Smooth muscle cell (in vitro differentiated cells): ENCODE results near the gene S1PR1. TPM values are rescaled to one million over a fixed set of nuclear protein-coding genes. Genes with fewer than 3 reads are reported as not detected.

ENCODE experiments used
- DNase-seq: peaks from one replicate; lab custom pipeline; 2025; ENCODE audit not compliant: unreplicated experiment; lab: John Stamatoyannopoulos, UW
- H2AFZ ChIP-seq: fragments of 200-600 bp; sonication (generic); 2 replicates; pipeline ENCODE4 v1.6.0; 2016; ENCODE audit warnings: antibody characterized with exemption, low read depth, mild to moderate bottlenecking
- H3F3A ChIP-seq: fragments of 200-600 bp; sonication (generic); 2 replicates; pipeline ENCODE4 v1.6.0; 2017; ENCODE audit warnings: antibody characterized with exemption, low read depth
- H3K27ac ChIP-seq: fragments of 200-600 bp; sonication (generic); 2 replicates; pipeline ENCODE4 v1.5.1; 2016; ENCODE audit warnings: low read depth, mild to moderate bottlenecking
- H3K27me3 ChIP-seq: fragments of 200-600 bp; sonication (generic); 2 replicates; pipeline ENCODE4 v1.6.1; 2016; ENCODE audit warnings: low read depth, mild to moderate bottlenecking
- H3K36me3 ChIP-seq: fragments of 200-600 bp; sonication (generic); 2 replicates; pipeline ENCODE4 v1.5.1; 2016; ENCODE audit warnings: low read depth
- H3K4me1 ChIP-seq: fragments of 200-600 bp; sonication (generic); 2 replicates; pipeline ENCODE4 v1.5.1; 2016; ENCODE audit warnings: low read depth
- H3K4me2 ChIP-seq: fragments of 200-600 bp; sonication (generic); 2 replicates; pipeline ENCODE4 v1.6.0; 2016; ENCODE audit warnings: mild to moderate bottlenecking
- H3K4me3 ChIP-seq: fragments of 200-600 bp; sonication (generic); 2 replicates; pipeline ENCODE4 v1.5.1; 2016; ENCODE audit warnings: mild to moderate bottlenecking
- H3K79me2 ChIP-seq: fragments of 200-600 bp; sonication (generic); 2 replicates; pipeline ENCODE4 v1.6.0; 2016; ENCODE audit warnings: low read depth, mild to moderate bottlenecking
- H3K9ac ChIP-seq: fragments of 200-600 bp; sonication (generic); 2 replicates; pipeline ENCODE4 v1.6.0; 2016; ENCODE audit warnings: low read depth
- H3K9me3 ChIP-seq: fragments of 200-600 bp; sonication (generic); replicated peaks from 2 replicates; pipeline ENCODE4 v1.5.1; 2016; ENCODE audit warnings: low read depth
- H4K20me1 ChIP-seq: fragments of 200-600 bp; sonication (generic); 2 replicates; pipeline ENCODE4 v1.6.0; 2016; ENCODE audit warnings: low read depth
- CTCF ChIP-seq: fragments of 200-600 bp; sonication (generic); IDR thresholded peaks from 2 replicates; pipeline ENCODE4 v1.5.1; 2017; ENCODE audit warnings: borderline replicate concordance, mild to moderate bottlenecking, antibody characterized with exemption; ENCODE audit not compliant: insufficient read depth, poor library complexity, severe bottlenecking
- WGBS: methylation state at CpG from one replicate; pipeline ENCODE4 v1.1.7; 2016; ENCODE audit warnings: low lambda C conversion rate; 5-methylcytosine and 5-hydroxymethylcytosine counted together
- polyA plus RNA-seq: library from polyadenylated mRNA; unstranded; fragments of >200 nt; fragmentation: Nextera tagmentation; extraction: Ambion mirVana; gene quantifications from 2 replicates; pipeline ENCODE4 v1.2.1, GENCODE V29; 2016
- total RNA-seq: library from RNA; depleted of rRNA; stranded (reverse); fragments of >200 nt; gene quantifications from 2 replicates; pipeline ENCODE4 v1.2.3, GENCODE V29; 2014

The S1PR1 gene
- total and polyA plus RNA-seq, 2 experiments from 2014 or later, result 12.0 to 12.1 TPM

- Histone ChIP-seq H3K9me3 (no peaks in the 10 kb centered on the region), H4K20me1 (no peaks in the 10 kb centered on the region), H3F3A (peaks cover 20% of the 10 kb centered on the region), H3K4me1 (peaks cover 24% of the 10 kb centered on the region), H3K4me2 (peak overlapping the region; percentile 98), H3K4me3 (peak overlapping the region; percentile 69), H3K27ac (peak overlapping the region; percentile 16), H2AFZ (no peak overlapping the region), H3K36me3 (no peaks in the 10 kb centered on the region), H3K79me2 (peaks cover 7% of the 10 kb centered on the region), H3K27me3 (no peaks in the 10 kb centered on the region), H3K9ac (no peak overlapping the region)
- 13% methylated on average over 14 of the region's 14 CpGs for WGBS
- TF ChIP-seq CTCF, result no peak
- no peak for DNase-seq
Measured at GRCh38 chr1:101238031-101238628, 1.3 kb downstream of the S1PR1 start.

- 13% methylated on average over 17 of the region's 17 CpGs for WGBS
- H3K27ac ChIP-seq, result peak overlapping the region; percentile 16
- no peaks in the 10 kb centered on the region for H3K36me3 ChIP-seq
Measured at GRCh38 chr1:101238681-101239094, 1.9 kb downstream of the S1PR1 start.

GRCh38 chr1:101239095-101240040 is 2.5 kb downstream of the S1PR1 start:
- Histone ChIP-seq H3K4me2 (peak overlapping the region; percentile 98), H3K4me1 (peaks cover 24% of the 10 kb centered on the region), H3K79me2 (peaks cover 7% of the 10 kb centered on the region), H3K27ac (no peak overlapping the region), H2AFZ (no peak overlapping the region), H4K20me1 (no peaks in the 10 kb centered on the region), H3K9ac (no peak overlapping the region), H3K36me3 (no peaks in the 10 kb centered on the region), H3K4me3 (no peak overlapping the region), H3K27me3 (no peaks in the 10 kb centered on the region), H3F3A (peaks cover 20% of the 10 kb centered on the region), H3K9me3 (no peaks in the 10 kb centered on the region)
- WGBS, result 93% methylated on average over 42 of the region's 42 CpGs
- DNase-seq, result no peak
- TF ChIP-seq CTCF, result no peak

More at GRCh38 chr1:101238681-101239094, 1.9 kb downstream of the S1PR1 start:
- Histone ChIP-seq H3K4me1 (peaks cover 24% of the 10 kb centered on the region), H3K79me2 (peaks cover 7% of the 10 kb centered on the region), H3K9me3 (no peaks in the 10 kb centered on the region), H3K4me2 (peak overlapping the region; percentile 98), H3K27me3 (no peaks in the 10 kb centered on the region), H2AFZ (no peak overlapping the region), H4K20me1 (no peaks in the 10 kb centered on the region), H3K4me3 (peak overlapping the region; percentile 69), H3F3A (peaks cover 22% of the 10 kb centered on the region), H3K9ac (no peak overlapping the region)
- peak; percentile 54 for DNase-seq
- peak; percentile 89 for TF ChIP-seq CTCF
